ENCODE results near the gene PCNX3. TPM values are rescaled to one million over a fixed set of nuclear protein-coding genes. Genes with fewer than 3 reads are reported as not detected.

PCNX3 gene
- total and polyA plus RNA-seq, 4 donors = 13.9 to 53.8 (median 20.4) TPM

- WGBS, 2 donors = 89 to 94% methylated on average over 3 of the region's 3 CpGs
- ATAC-seq (ENCODE audit: insufficient read depth, low FRiP score) (no peak), DNase-seq (no peak)
- H3K9ac ChIP-seq (ENCODE audit: insufficient read depth in 1 of 2, low read length in 2 of 2) = peak overlapping the region in 1 of 2 donors; percentile 50
- H3K27ac ChIP-seq (ENCODE audit: low read depth in 1 of 2, low read length in 1 of 2) = peak overlapping the region in 1 of 2 donors; percentile 95
- H3K9me3 ChIP-seq (ENCODE audit: control insufficient read depth in 4 of 4, insufficient read depth in 3 of 4, low read length in 3 of 4) = no peaks in the 10 kb centered on the region
- H3K4me3 ChIP-seq = no peak overlapping the region
- H3K36me3 ChIP-seq (ENCODE audit: control insufficient read depth in 4 of 4, insufficient read depth in 4 of 4, low read length in 4 of 4) = peaks cover 3 to 56% (median 12%) of the 10 kb centered on the region in 4 donors
- peaks cover 0 to 36% (median 21%) of the 10 kb centered on the region in 5 donors for H3K4me1 ChIP-seq (ENCODE audit: control insufficient read depth in 5 of 5, insufficient read depth in 5 of 5, low read length in 5 of 5)
- H3K27me3 ChIP-seq (ENCODE audit: control insufficient read depth in 3 of 3, insufficient read depth in 3 of 3, low read length in 2 of 3) = no peaks in the 10 kb centered on the region
- no peak for TF ChIP-seq CTCF (IDR thresholded peaks at IDR 0.05; ENCODE audit: control extremely low read depth, extremely low read depth)
Observed at GRCh38 chr11:65651339-65651588, 35.7 kb downstream of the PCNX3 start.

DNA sequence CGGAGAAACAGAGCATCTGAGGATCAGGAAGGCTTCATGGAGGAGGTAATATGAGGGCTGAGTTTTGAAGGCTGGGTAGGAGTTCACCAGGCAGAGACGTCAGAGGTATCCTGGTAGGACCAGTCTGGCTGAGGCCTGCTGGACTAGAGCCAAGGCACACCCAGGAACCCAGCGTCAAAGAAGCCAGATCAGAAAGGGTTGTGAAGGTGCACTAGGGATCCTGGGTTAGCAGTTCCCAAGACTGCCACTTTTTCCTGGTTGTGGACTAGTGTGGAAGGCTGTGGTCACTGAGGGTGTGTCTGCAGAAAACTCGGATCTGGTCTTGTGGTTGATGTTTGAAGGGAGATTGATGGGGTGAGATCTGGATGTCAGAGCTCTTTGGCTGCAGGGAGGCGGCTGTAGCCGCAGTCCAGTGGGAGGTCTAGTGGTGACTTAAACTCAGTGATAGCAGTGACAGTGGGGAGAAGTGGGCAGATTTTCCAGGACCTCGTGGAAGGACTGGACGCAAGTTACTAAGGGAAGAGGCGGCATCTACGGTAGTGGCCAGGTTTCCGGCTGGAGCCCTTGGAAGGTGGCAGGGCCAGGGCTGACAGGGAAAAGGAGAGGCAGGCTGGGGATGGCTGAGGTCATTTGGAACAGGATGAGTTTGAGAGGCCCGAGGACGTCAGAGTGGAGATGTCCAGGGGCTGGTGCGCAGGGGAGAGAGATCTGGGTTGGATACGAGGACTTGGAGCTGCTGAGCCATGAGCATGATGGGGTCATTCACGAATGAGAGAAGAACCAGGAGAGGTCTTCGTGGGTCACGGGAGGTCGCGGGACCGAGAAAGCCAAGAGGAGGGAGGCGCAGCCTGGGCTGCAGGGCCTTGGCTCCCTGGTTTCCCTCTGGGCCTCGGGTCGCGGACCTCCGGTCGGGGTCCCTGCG is 36.3 kb downstream of the PCNX3 start:
- ATAC-seq (ENCODE audit: insufficient read depth, low FRiP score) (no peak), DNase-seq (peak; percentile 48 to 57 (median 52))
- WGBS, 2 donors = 17 to 24% methylated on average over 28 of the region's 28 CpGs
- no peak for TF ChIP-seq CTCF (IDR thresholded peaks at IDR 0.05; ENCODE audit: control extremely low read depth, extremely low read depth)
- Histone ChIP-seq H3K4me1 (ENCODE audit: control insufficient read depth in 5 of 5, insufficient read depth in 5 of 5, low read length in 5 of 5) (peaks cover 0 to 36% (median 19%) of the 10 kb centered on the region in 5 donors), H3K27me3 (ENCODE audit: control insufficient read depth in 3 of 3, insufficient read depth in 3 of 3, low read length in 2 of 3) (no peaks in the 10 kb centered on the region), H3K36me3 (ENCODE audit: control insufficient read depth in 4 of 4, insufficient read depth in 4 of 4, low read length in 4 of 4) (peaks cover 4 to 54% (median 12%) of the 10 kb centered on the region in 4 donors), H3K27ac (ENCODE audit: low read depth in 1 of 2, low read length in 1 of 2) (peak overlapping the region; percentile 95 to 96), H3K9ac (ENCODE audit: insufficient read depth in 1 of 2, low read length in 2 of 2) (peak overlapping the region in 1 of 2 donors; percentile 63), H3K9me3 (ENCODE audit: control insufficient read depth in 4 of 4, insufficient read depth in 3 of 4, low read length in 3 of 4) (no peaks in the 10 kb centered on the region), H3K4me3 (no peak overlapping the region)

- peak overlapping the region; percentile 96 for H3K27ac ChIP-seq (ENCODE audit: low read depth in 1 of 2, low read length in 1 of 2)
- TF ChIP-seq CTCF (IDR thresholded peaks at IDR 0.05; ENCODE audit: control extremely low read depth, extremely low read depth) = no peak
- peaks cover 8 to 55% (median 17%) of the 10 kb centered on the region in 4 donors for H3K36me3 ChIP-seq (ENCODE audit: control insufficient read depth in 4 of 4, insufficient read depth in 4 of 4, low read length in 4 of 4)
- H3K4me3 ChIP-seq = peak overlapping the region; percentile 21
- H3K27me3 ChIP-seq (ENCODE audit: control insufficient read depth in 3 of 3, insufficient read depth in 3 of 3, low read length in 2 of 3) = no peaks in the 10 kb centered on the region
- ATAC-seq (ENCODE audit: insufficient read depth, low FRiP score) (peak; percentile 92), DNase-seq (peak; percentile 95 to 97 (median 97))
- peak overlapping the region; percentile 59 to 69 for H3K9ac ChIP-seq (ENCODE audit: insufficient read depth in 1 of 2, low read length in 2 of 2)
- no peaks in the 10 kb centered on the region for H3K9me3 ChIP-seq (ENCODE audit: control insufficient read depth in 4 of 4, insufficient read depth in 3 of 4, low read length in 3 of 4)
- 0 to 1% methylated on average over 63 to 68 of the region's 68 CpGs for WGBS, 2 donors
- peaks cover 0 to 32% (median 19%) of the 10 kb centered on the region in 5 donors for H3K4me1 ChIP-seq (ENCODE audit: control insufficient read depth in 5 of 5, insufficient read depth in 5 of 5, low read length in 5 of 5)
Observed at GRCh38 chr11:65652511-65653228, 37.1 kb downstream of the PCNX3 start.

All from lung (tissue), 12 donors.